MCF 10A (cell line): ENCODE measurements around the gene VPS37C. TPM values are rescaled to one million over a fixed set of nuclear protein-coding genes. Genes with fewer than 3 reads are reported as not detected.

Source experiments
- BruUV-seq: library from RNA; stranded (reverse); fragments of 400-500 nt; replicated peaks from 2 replicates; lab custom pipeline; 2021; lab: Mats Ljungman, UMichigan
- CTCF ChIA-PET: fragments of 300-600 bp; sonication (Branson Sonifier 250); formaldehyde crosslinking; extraction: SDS; loops from one replicate; lab custom pipeline; 2021; ENCODE audit warnings: antibody characterized with exemption, inconsistent platforms; lab: Yijun Ruan, JAX
- POLR2A ChIA-PET: fragments of 300-600, 350-650 bp; sonication (Branson Sonifier 250); formaldehyde crosslinking; extraction: SDS; loops from one replicate; lab custom pipeline; 2020; ENCODE audit warnings: antibody characterized with exemption, inconsistent platforms; lab: Yijun Ruan, JAX
- DNase-seq: peaks from one replicate; pipeline ENCODE4 v3.0.0-alpha.2; 2018; ENCODE audit not compliant: unreplicated experiment
- H3K27ac Mint-ChIP-seq: one replicate; pipeline ENCODE4 v1.8.0; 2022; ENCODE audit warnings: mild to moderate bottlenecking, low read depth, mixed read lengths; ENCODE audit not compliant: unreplicated experiment
- H3K27me3 Mint-ChIP-seq: one replicate; pipeline ENCODE4 v1.8.0; 2022; ENCODE audit warnings: mixed read lengths; ENCODE audit not compliant: insufficient read depth, unreplicated experiment
- H3K36me3 Mint-ChIP-seq: one replicate; pipeline ENCODE4 v1.8.0; 2022; ENCODE audit warnings: mild to moderate bottlenecking, moderate library complexity, mixed read lengths; ENCODE audit not compliant: insufficient read depth, unreplicated experiment
- H3K4me1 Mint-ChIP-seq: one replicate; pipeline ENCODE4 v1.8.0; 2022; ENCODE audit warnings: mixed read lengths; ENCODE audit not compliant: insufficient read depth, unreplicated experiment
- H3K4me3 Mint-ChIP-seq: one replicate; pipeline ENCODE4 v1.8.0; 2022; ENCODE audit warnings: mild to moderate bottlenecking, moderate library complexity, mixed read lengths; ENCODE audit not compliant: unreplicated experiment
- H3K9me3 Mint-ChIP-seq: one replicate; pipeline ENCODE4 v1.8.0; 2022; ENCODE audit warnings: mixed read lengths; ENCODE audit not compliant: unreplicated experiment
- intact Hi-C: fragments of 100-400 bp; cut with micrococcal nuclease; formaldehyde crosslinking; loops from 2 replicates; pipeline ENCODE4 v1.14.1; 2022
- total RNA-seq: library from RNA; stranded (reverse); gene quantifications from 2 replicates; pipeline ENCODE4 v1.2.3, GENCODE V29; 2022
- TF ChIP-seq, protein P1 (sequence below): fragments of 200-600 bp; IDR thresholded peaks from one replicate; pipeline ENCODE4 v1.8.0; 2022; ENCODE audit warnings: antibody characterized with exemption, mild to moderate bottlenecking; ENCODE audit not compliant: unreplicated experiment

The VPS37C gene
- total RNA-seq, 1 experiment from 2014 or later, result 23.3 TPM

DNA sequence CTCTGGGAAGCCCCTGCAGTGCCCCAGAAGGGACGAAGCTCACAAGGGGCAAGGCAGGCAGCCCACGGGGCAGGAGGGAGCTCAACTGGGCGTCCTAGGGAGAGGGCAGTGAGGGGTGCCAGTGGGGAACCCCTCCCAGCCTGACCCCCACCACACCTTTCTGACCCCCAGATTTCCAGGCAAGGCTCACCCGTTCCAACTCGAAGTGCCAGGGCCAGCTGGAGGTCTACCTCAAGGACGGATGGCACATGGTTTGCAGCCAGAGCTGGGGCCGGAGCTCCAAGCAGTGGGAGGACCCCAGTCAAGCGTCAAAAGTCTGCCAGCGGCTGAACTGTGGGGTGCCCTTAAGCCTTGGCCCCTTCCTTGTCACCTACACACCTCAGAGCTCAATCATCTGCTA, 43.2 kb downstream of the VPS37C start:
- H3K36me3 Mint-ChIP-seq, result no peaks in the 10 kb centered on the region
- no peaks in the 10 kb centered on the region for H3K4me1 Mint-ChIP-seq
- no TSS peak for BruUV-seq
- ChIA-PET CTCF (interaction anchor here (0.7 to 1.7 kb wide), 2 partner anchors 11 to 126 kb away, joined by 3 to 5 read pairs; no protein-coding TSS in a partner anchor), POLR2A (no interaction called here)
- H3K27ac Mint-ChIP-seq, result no peak overlapping the region
- no peaks in the 10 kb centered on the region for H3K27me3 Mint-ChIP-seq
- intact Hi-C loops, result no loop called here
- TF ChIP-seq, protein P1, sequence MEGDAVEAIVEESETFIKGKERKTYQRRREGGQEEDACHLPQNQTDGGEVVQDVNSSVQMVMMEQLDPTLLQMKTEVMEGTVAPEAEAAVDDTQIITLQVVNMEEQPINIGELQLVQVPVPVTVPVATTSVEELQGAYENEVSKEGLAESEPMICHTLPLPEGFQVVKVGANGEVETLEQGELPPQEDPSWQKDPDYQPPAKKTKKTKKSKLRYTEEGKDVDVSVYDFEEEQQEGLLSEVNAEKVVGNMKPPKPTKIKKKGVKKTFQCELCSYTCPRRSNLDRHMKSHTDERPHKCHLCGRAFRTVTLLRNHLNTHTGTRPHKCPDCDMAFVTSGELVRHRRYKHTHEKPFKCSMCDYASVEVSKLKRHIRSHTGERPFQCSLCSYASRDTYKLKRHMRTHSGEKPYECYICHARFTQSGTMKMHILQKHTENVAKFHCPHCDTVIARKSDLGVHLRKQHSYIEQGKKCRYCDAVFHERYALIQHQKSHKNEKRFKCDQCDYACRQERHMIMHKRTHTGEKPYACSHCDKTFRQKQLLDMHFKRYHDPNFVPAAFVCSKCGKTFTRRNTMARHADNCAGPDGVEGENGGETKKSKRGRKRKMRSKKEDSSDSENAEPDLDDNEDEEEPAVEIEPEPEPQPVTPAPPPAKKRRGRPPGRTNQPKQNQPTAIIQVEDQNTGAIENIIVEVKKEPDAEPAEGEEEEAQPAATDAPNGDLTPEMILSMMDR, result no peak
- DNase-seq, result no peak
- no peak overlapping the region for H3K4me3 Mint-ChIP-seq
- no peaks in the 10 kb centered on the region for H3K9me3 Mint-ChIP-seq

DNA sequence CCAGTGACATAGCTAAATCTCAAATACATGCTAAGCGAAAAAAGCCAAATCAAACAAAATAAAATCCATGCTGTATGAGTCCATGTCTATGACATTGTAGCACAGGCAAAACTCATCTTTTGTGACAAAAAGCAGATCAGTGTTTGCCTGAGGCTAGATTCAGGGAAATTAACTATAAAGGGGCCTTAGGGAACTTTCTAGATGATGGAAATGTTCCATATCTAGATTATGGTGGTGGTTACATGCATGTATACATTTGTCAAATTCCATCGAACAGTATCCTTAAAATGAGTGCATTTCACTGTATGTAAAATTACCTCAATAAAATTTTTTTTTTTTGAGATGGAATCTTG, 44.1 kb downstream of the VPS37C start:
- no peaks in the 10 kb centered on the region for H3K9me3 Mint-ChIP-seq
- POLR2A ChIA-PET, result no interaction called here
- no peak overlapping the region for H3K4me3 Mint-ChIP-seq
- DNase-seq, result no peak
- no peaks in the 10 kb centered on the region for H3K4me1 Mint-ChIP-seq
- H3K27ac Mint-ChIP-seq, result no peak overlapping the region
- TF ChIP-seq, protein P1, result no peak
- no TSS peak for BruUV-seq
- no peaks in the 10 kb centered on the region for H3K36me3 Mint-ChIP-seq
- CTCF ChIA-PET, result interaction anchor here (1.7 kb wide), 1 partner anchor 12 kb away, joined by 5 read pairs; no protein-coding TSS in a partner anchor
- intact Hi-C loops, result no loop called here
- no peaks in the 10 kb centered on the region for H3K27me3 Mint-ChIP-seq

DNA sequence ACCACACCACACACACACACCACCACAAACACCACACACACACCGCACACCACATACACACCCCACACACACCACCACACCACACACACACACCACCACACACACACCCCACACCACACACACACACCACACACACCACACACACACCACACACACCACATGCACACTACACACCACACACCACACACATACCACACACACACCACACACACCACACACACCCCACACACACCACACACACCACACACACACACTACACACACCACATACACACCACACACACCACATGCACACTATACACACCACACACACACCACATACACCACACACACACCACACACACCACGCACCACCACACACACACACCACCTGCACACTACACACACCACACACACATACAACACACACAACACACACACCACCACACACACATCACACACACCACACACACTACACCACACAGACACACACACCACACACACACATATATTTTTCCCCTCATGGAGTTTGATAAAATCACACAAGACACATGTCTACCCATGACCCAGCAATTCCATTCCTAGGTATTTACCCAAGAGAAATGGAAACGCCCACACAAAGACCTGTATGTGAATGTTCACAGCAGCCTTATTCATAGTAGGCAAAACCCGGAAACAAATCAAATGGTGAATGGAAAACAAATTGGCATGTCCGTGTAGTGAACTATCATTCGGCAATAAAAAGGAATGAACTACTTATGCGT, 44.6 kb downstream of the VPS37C start:
- Mint-ChIP-seq H3K27me3 (no peaks in the 10 kb centered on the region), H3K4me1 (no peaks in the 10 kb centered on the region), H3K27ac (no peak overlapping the region), H3K36me3 (no peaks in the 10 kb centered on the region), H3K4me3 (no peak overlapping the region), H3K9me3 (no peaks in the 10 kb centered on the region)
- TF ChIP-seq, protein P1, result no peak
- ChIA-PET CTCF (no interaction called here), POLR2A (no interaction called here)
- DNase-seq, result no peak
- no TSS peak for BruUV-seq
- intact Hi-C loops, result no loop called here

DNA sequence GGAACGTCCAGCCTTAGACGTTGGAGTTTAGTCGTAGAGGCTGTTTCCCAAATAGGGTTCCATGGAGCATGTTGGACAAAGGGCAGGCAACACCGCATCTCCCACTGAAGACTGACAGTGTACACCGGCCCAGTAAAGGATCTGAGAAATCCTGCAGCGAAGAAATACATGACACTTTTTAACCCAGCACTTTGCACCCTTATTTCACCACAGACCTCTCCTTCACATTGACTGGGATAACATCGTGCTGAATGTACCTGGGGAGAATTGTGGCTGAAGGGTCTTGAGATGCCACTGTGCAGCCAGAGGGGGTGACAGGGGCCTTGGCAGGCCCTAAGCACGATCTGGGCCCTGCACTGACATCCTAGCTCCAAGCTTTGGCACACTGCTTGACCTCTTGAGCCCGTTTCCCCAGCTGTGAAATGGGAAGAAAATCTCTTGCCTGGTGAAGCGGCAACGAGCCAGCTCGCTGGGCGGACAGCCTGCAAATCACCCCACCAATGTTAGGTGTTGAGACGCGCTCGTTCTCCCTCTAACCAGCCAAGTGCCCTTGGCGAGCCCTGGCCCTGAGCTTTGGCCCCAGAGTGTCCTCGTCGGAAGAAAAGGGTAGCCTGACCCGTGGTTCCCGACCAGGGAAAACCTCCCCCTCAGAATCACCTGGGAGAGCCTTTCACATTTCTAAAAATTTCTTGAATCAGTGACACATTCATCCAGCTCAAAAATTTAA, 45.6 kb downstream of the VPS37C start:
- no peaks in the 10 kb centered on the region for H3K27me3 Mint-ChIP-seq
- ChIA-PET CTCF (no interaction called here), POLR2A (no interaction called here)
- H3K27ac Mint-ChIP-seq, result no peak overlapping the region
- no peak overlapping the region for H3K4me3 Mint-ChIP-seq
- H3K9me3 Mint-ChIP-seq, result no peaks in the 10 kb centered on the region
- H3K36me3 Mint-ChIP-seq, result no peaks in the 10 kb centered on the region
- TF ChIP-seq, protein P1, result no peak
- H3K4me1 Mint-ChIP-seq, result no peaks in the 10 kb centered on the region
- intact Hi-C loops, result no loop called here
- no peak for DNase-seq
- BruUV-seq, result no TSS peak
